Right lobe of liver (tissue), 4 donors: ENCODE measurements around the gene C1GALT1.

ENCODE experiments used
- POLR2A ChIP-seq: fragments of 450-650 bp; IDR thresholded peaks from one replicate; pipeline ENCODE4 v1.6.1; 2017; ENCODE audit warnings: antibody characterized with exemption, mild to moderate bottlenecking
- TF ChIP-seq, protein P1 (sequence below), 4 donors: fragments of 200-600 bp in 3 of 4; fragments of 450-650 bp in 1 of 4; IDR thresholded peaks; one replicate each; pipeline versions ENCODE4 v1.5.1 to v1.8.0; 2016 to 2022; ENCODE audit warnings: antibody characterized with exemption in 4 of 4, mild to moderate bottlenecking in 2 of 4
- donor health status: DM: no; HTN: no; CAD: no.
- donor health status: DM: no; HTN: no; CAD: no.
- donor health status: DM: no; HTN: yes; CAD: no.

DNA sequence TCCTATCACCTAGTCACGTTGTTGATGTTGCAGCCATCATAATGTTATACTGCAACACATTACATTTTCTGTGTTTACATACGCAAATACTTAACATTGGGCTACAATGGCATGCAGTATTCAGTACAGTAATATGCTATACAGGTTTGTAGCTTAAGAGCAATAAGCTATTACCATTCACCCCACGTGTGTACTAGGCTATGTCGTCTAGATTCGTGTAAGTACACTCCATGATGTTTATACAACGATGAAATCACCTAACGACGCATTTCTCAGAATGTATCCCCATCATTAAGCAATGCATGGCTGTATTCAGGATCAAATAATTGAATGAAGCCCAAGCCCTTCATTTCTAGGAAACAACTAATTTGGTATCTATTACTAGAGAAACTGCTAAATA is 43.4 kb upstream of the C1GALT1 start:
- TF ChIP-seq, protein P1, sequence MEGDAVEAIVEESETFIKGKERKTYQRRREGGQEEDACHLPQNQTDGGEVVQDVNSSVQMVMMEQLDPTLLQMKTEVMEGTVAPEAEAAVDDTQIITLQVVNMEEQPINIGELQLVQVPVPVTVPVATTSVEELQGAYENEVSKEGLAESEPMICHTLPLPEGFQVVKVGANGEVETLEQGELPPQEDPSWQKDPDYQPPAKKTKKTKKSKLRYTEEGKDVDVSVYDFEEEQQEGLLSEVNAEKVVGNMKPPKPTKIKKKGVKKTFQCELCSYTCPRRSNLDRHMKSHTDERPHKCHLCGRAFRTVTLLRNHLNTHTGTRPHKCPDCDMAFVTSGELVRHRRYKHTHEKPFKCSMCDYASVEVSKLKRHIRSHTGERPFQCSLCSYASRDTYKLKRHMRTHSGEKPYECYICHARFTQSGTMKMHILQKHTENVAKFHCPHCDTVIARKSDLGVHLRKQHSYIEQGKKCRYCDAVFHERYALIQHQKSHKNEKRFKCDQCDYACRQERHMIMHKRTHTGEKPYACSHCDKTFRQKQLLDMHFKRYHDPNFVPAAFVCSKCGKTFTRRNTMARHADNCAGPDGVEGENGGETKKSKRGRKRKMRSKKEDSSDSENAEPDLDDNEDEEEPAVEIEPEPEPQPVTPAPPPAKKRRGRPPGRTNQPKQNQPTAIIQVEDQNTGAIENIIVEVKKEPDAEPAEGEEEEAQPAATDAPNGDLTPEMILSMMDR (IDR thresholded peaks at IDR 0.05): no peak
- TF ChIP-seq POLR2A: no peak
